Raji (cell line): ENCODE results near the gene RBL1.

Source experiments
- POLR2A ChIP-seq: IDR thresholded peaks from 2 replicates; pipeline ENCODE4 v1.6.1; 2011; ENCODE audit warnings: low read depth, low read length, control low read depth; ENCODE audit not compliant: insufficient read depth

RBL1 gene

GRCh38 chr20:36998652-36999051 lies 97.1 kb downstream of the RBL1 start:
- no peak for TF ChIP-seq POLR2A

DNA sequence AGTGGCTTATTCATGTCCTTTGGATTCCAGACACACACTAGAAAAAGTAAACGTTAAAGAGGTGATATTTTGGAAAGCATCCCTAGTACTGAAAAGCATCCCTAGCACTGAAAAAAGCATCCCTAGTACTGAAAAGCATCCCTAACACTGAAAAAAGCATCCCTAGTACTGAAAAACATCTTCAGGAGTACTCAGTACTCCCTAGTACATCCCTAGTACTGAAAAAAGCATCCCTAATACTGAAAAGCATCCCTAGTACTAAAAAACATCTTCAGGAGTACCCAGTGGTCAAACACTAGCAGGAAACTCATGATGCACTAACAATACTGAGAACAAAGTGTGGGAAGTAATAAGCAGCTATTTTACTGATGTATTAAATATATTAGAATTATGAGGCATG lies 98.7 kb downstream of the RBL1 start:
- TF ChIP-seq POLR2A, result no peak

GRCh38 chr20:36992802-36993334 lies 102.9 kb downstream of the RBL1 start:
- no peak for TF ChIP-seq POLR2A

GRCh38 chr20:36991703-36992102 lies 104.1 kb downstream of the RBL1 start:
- no peak for TF ChIP-seq POLR2A

DNA sequence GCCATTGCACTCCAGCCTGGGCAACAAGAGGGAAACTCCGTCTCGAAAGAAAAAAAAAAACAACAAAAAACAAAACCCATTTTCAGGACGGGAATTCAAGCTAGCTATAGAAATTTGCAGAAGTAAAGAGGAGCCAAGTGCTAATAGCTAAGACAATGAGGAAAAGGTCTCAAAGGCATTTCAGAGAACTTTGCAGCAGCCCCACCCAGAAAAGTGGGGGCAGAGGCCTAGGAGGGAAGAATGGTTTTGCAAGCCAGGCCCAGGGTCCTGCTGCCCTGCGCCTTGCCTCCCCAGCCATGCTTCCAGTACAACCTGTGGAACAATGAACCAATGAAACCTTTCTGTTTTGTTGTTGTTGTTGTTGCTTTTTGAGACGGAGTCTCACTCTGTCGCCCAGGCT lies 106.0 kb downstream of the RBL1 start:
- TF ChIP-seq POLR2A, result no peak

DNA sequence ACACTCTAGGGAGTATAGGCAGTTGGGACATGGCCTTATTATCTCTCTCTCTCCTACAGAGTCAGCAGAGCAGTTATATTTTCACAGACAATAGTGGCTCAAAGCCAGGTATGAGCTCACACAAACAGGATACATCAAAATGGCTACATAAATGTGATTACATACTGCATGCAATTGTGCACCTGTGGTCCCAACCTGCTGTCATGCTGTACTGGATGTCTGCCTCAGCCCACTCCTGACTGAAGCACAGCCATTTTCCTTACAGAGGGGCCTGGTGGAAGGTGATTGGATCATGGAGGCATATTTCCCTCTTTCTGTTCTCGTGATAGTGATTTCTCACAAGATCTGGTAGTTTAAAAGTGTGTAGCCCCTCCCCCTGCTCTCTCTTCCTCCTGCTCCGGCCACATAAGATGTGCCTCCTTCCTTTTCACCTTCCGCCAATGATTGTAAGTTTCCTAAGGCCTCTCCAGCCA lies 107.3 kb downstream of the RBL1 start:
- no peak for TF ChIP-seq POLR2A

DNA sequence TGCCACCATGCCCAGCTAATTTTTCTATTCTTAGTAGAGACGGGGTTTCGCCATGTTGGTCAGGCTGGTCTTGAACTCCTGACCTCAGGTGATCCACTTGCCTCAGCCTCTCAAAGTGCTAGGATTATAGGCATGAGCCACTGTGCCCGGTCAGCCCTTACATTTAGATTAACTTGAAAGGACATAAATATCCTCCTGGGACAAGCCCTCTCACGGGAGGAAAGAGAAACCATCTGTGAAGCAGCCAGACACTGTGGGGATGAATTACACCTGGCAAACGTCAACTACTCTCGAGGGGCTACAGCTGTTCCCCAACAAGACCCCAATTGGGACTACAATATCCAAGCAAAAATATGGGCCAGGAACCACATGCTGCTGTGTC lies 111.5 kb downstream of the RBL1 start:
- no peak for TF ChIP-seq POLR2A

GRCh38 chr20:36975099-36975818 lies 120.5 kb downstream of the RBL1 start:
- TF ChIP-seq POLR2A, result no peak

DNA sequence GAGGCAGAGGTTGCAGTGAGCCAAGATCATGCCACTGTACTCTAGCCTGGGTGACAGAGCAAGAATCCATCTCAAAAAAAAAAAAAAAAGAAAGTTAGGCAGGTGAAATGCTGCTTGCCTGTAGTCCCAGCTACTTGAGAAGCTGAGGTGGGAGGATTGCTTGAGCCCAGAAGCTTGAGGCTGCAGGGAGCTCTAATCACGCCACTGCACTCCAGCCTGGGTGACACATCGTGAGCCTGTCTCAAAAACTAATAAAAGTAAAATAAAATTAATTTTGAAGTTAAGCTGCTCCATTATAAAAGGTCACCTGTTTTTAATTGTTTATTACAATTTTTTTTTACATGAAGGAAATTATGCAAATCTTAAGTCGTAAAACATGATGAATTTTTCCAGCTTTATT lies 121.1 kb downstream of the RBL1 start:
- no peak for TF ChIP-seq POLR2A

- no peak for TF ChIP-seq POLR2A
These were observed 124.7 kb downstream of the RBL1 start for GRCh38 chr20:36971103-36971502.

DNA sequence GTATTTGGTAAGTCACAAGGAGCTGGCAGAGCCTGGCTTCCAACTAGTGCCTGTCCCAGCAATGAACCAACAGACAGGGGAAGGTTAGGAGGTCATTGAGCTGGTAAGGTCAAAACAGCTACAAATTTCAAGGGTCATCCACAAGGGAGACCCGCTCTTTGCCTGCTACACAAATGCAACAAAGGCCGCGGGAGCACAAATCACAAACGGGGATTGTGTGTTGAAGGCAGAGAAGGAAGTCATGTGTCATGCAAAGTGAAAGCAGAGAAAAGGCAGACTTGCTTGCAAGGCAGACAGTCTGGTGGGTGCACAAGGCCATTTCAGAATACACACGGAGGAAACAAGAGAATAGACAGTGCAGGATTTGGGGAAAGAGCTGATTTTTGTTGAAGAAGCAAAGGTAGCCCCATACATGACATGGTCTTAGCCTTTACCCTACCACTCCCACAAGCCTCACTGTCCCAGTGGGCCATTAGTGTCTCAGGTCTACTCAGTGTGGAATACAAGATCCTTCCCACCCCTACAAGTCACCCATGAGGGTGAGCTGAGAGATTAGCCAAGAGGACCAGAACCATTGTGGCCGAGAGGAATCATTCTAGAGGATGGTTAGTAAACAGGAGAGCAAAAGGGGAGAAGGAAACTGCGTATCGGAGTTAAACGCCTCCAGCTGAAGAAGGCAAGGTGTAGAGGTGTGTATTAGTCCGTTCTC lies 126.2 kb downstream of the RBL1 start:
- no peak for TF ChIP-seq POLR2A

DNA sequence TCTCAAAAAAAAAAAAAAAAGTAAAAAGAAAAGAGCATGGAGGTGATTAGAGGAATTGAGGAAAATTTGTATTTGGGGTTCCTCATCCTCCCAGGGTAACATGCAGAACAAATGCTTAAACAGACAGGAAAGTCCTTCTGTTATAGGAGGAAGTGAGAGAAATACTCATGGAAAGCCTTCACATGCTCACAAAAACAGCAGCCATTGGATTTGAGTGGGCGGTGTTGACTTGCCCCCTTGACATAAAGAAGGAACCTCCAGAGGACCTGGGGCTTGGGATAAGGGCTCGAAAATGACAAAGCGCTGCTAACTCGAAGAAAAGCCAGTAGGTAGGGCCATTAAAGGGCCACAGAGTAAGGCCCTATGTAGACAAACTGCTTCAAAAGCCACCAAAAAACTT lies 126.7 kb downstream of the RBL1 start:
- no peak for TF ChIP-seq POLR2A

DNA sequence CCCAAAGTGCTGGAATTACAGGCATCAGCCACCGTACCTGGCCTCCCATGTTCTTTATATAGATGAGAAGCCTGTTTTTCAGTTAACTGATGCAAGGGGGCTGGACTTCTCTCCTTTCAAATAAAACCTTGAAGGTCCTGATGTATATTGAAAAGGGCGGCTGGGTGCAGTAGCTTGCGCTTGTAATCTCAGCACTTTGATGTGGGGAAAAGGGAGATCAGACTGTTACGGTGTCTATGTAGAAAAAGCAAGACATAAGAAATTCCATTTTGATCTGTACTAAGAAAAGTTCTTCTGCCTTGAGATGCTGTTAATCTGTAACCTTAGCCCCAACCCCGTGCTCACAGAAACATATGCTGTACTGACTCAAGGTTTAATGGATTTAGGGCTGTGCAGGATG lies 128.2 kb downstream of the RBL1 start:
- TF ChIP-seq POLR2A, result no peak

DNA sequence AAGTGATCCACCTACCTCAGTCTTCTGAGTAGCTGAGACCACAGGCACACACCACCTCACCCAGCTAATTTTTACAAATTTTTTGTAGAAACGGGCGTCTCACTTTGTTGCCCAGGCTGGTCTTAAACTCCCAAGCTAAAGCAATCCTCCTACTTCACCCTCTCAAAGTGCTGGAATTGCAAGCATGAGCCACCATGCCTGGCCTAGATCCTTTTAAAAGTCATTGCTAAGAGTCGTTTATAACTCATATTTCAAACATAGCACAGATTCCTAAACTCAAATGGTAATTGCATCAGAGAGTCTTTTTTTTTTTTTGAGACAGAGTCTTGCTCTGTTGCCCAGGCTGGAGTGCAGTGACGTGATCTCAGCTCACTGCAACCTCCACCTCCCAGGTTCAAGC lies 136.6 kb downstream of the RBL1 start:
- TF ChIP-seq POLR2A, result no peak

DNA sequence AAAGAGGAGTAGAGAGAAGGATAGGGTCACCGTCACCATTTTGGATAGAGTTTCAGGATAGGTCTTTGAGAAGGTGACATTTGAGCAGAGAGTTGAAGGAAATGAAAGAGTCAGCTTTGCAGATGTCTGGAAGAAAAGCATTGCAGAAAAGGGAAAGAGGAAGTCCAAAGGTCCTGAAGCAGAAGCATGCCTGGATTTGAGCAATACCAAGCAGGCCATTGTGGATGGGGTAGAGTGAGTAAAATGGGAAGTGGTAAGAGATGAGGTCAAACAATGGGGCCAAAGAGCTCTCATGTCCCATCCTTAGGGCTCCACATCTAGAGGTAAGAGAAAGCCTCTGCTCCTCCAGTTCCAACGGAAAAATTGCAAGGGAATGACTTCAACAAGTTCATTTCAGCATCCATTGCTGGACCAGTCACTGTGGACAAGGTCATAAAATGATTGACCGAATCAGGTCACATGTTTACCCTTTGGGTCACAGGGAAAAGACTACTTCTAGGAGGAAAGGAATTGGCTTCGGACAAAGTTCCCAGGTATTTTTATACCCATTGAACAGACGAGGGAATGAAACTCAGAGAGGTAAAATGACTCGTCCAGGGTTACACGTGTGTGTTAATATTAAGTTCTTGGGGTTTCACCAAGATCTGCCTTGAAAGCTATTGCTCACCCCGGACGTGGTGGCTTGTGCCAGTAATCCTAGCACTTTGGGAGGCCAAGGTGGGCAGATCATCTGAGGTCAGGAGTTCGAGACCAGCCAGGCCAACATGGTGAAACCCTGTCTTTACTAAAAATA lies 137.7 kb downstream of the RBL1 start:
- TF ChIP-seq POLR2A, result no peak

DNA sequence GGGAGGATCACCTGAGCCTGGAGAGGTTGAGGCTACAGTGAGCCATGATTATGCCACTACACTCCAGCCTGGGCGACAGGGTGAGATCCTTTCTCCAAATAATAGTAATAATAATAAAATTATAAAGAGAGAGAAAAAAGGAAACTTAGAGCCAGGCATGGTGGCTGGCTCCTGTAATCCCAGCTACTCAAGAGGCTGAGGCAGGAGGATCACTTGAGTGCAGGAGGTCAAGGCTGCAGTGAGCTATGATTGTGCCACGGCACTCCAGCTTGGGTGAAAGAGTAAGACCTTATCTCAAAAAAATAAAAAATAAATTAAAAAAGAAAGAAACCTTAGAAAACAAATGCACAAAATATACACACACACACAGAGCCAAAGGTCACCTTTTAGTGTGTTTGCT lies 139.1 kb downstream of the RBL1 start:
- no peak for TF ChIP-seq POLR2A

DNA sequence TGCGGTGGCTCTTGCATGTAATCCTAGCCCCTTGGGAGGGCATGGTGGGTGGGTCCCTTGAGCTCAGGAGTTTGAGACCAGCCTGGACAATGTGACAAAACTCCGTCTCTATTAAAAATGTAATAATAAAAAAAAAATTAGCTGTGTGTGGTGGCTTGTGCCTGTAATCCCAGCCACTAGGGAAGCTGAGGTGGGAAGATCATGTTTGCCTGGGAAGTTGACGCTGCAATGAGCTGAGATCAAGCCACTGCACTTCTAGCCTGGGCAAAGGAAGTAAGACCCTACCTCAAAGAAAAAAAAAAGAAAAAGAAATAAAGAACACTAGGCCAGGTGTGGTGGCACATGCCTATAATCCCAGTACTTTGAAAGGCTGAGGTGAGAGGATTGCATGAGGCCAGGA lies 139.8 kb downstream of the RBL1 start:
- no peak for TF ChIP-seq POLR2A
